Glomerular endothelial cell (primary cell): ENCODE data around the gene WDR93. TPM values are rescaled to one million over a fixed set of nuclear protein-coding genes. Genes with fewer than 3 reads are reported as not detected.

Experiments used
- DNase-seq: peaks from one replicate; pipeline ENCODE4 v3.0.0-alpha.2; 2011; ENCODE audit warnings: low read depth, low spot score; ENCODE audit errors: extremely low read depth
- total RNA-seq: library from RNA; depleted of rRNA; stranded (reverse); fragments of >200 nt; gene quantifications from 2 replicates; pipeline ENCODE4 v1.2.3, GENCODE V29; 2015

Gene WDR93
- total RNA-seq, 1 donor from 2014 or later: not detected

- no peak for DNase-seq
Measured at GRCh38 chr15:89747708-89748682, 57.4 kb downstream of the WDR93 start.

- DNase-seq: no peak
Measured at GRCh38 chr15:89749054-89749453, 58.4 kb downstream of the WDR93 start.

- DNase-seq: no peak
Measured at GRCh38 chr15:89749526-89749925, 58.9 kb downstream of the WDR93 start.

GRCh38 chr15:89749951-89750559, 59.4 kb downstream of the WDR93 start:
- no peak for DNase-seq

GRCh38 chr15:89750560-89751542, 60.2 kb downstream of the WDR93 start, which contains the start of gene MESP1:
Gene MESP1 (minus strand): TSS chr15:89751249. CDS start chr15:89751231, 18 bp downstream.
- peak; percentile 22 for DNase-seq

GRCh38 chr15:89751748-89752147, 61.1 kb downstream of the WDR93 start:
- DNase-seq: no peak

GRCh38 chr15:89753855-89754254, 63.2 kb downstream of the WDR93 start:
- no peak for DNase-seq

GRCh38 chr15:89754361-89755154, 63.9 kb downstream of the WDR93 start:
- no peak for DNase-seq

GRCh38 chr15:89755701-89756100, 65.1 kb downstream of the WDR93 start:
- DNase-seq: no peak

- DNase-seq: no peak
Measured at GRCh38 chr15:89756897-89757296, 66.3 kb downstream of the WDR93 start.

GRCh38 chr15:89758283-89758682, 67.7 kb downstream of the WDR93 start:
- DNase-seq: no peak

GRCh38 chr15:89758981-89759380, 68.4 kb downstream of the WDR93 start:
- no peak for DNase-seq

- no peak for DNase-seq
Measured at GRCh38 chr15:89759835-89760234, 69.2 kb downstream of the WDR93 start.

- peak; percentile 23 for DNase-seq
Measured at GRCh38 chr15:89760303-89761008, 69.8 kb downstream of the WDR93 start.

- DNase-seq: no peak
Measured at GRCh38 chr15:89761009-89761831, 70.6 kb downstream of the WDR93 start.

GRCh38 chr15:89761929-89762328, 71.3 kb downstream of the WDR93 start:
- no peak for DNase-seq

- DNase-seq: no peak
Measured at GRCh38 chr15:89765694-89766093, 75.1 kb downstream of the WDR93 start.
